HUDEP-2 (cell line): ENCODE measurements around the gene DHDH.

Experiments
- DNase-seq, 76 experiments: peaks; one replicate each; lab custom pipeline; 2025; ENCODE audit not compliant: unreplicated experiment in 76 of 76; lab: John Stamatoyannopoulos, UW

DHDH gene

DNA sequence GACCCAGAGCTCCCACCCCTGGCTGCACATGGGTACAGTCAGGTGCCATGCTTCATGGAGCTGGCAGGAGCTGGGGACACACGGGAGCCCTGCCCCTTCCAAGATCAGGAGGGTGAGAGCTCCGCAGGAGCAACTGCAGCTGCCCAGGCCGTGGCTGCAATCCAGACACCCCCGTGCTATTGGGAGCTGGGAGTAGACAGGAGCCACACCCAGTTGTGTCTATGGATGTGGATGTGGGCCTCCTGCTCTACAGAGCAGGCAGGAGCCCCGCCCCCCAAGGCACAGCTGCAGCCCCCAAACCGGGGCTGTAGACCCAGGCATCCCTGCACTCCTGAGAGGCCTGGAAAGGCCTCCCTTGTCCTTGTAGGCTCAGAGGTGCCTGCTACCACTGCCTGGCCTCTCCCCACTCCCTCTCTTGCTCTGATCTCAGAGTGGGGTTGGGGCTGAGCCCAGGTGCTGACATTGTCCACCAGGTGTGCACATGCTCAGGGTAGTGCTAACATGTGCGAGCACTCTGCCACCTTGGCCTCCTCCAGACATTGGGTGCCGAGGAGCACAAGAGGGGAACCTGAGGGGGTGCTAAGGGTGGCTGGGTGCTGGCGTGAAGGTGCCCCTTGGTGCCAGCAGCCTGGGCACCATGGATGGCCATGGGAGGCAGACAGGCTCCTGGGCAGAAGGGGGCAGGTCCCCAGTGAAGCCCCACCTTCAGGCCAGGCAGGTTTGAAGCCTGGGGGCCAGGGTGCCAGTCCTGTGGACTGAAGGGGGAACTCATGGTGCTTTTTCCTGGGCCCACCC, 13.2 kb downstream of the DHDH start:
- no peak for DNase-seq

DNA sequence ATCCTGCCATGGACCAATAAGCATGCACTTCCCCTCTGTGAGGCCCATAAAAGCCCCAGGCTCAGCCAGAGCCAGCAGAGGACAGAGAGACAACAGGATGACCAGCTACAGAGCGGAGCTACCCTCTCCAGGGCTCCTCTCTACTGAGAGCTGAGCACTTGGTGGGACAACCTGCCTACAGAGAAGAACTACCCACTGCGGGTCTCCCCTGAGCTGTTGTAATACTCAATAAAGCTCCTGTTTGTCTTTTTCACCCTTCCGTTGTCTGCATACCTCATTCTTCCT, 13.7 kb downstream of the DHDH start:
- no peak for DNase-seq

DNA sequence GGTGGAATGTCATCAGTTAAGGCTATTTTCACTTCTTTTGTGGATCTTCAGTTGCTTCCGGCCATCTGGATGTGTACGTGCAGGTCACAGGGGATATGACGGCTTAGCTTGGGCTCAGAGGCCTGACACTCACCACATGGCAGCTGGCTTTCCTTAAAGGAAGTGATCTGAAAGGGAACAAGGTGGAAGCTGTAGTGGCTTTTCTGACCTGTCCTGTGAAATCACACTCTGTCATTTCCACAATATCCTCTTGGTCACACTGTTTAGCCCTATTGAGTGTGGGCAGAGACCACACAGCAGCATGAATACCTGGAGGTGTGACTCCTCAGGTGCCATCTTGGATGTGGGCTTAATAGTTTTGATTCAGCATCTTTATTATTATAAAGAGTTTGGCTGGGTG, 16.7 kb downstream of the DHDH start:
- DNase-seq: no peak

DNA sequence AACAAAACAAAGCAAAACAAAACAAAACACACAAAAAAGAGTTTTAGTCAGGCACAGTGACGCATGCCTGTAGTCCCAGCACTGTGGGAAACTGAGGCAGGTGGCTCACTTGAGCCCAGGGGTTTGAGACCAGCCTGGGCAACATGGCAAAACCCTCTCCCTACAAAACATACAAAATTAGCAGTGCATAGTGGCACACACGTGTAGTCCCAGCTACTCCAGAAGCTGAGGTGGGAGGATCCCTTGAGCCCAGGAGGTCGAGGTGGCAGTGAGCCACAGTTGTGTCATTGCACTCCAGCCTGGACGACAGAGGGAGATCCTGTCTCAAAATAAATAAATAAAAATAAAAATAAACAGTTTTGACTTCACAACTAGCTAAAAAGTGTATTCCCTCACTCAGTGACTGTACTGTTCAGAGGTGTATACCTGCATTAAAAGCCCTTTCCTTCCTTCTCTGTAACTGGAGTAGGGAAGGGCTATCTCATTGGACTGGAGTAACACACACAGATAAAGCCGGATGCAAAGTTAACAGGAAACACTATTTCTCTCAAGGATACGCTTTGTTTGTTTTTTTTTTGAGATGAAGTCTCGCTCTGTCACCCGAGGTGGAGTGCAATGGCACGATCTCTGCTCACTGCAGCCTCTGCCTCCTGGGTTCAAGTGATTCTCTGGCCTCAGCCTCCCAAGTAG, 17.5 kb downstream of the DHDH start:
- DNase-seq: peak in 2 of 76 experiments; percentile 8 to 45

GRCh38 chr19:48953141-48953540, 19.6 kb downstream of the DHDH start:
- no peak for DNase-seq

GRCh38 chr19:48953990-48954594, 20.6 kb downstream of the DHDH start:
- DNase-seq: peak in 13 of 76 experiments; percentile 3 to 85 (median 72)

- DNase-seq: peak in 75 of 76 experiments; percentile 86 to 100 (median 99)
These were observed 21.3 kb downstream of the DHDH start, which contains the start of gene BAX for GRCh38 chr19:48954595-48955307. Gene BAX, plus strand, starts transcription at chr19:48954875. Its CDS starts 54 bp downstream, at chr19:48954929.

DNA sequence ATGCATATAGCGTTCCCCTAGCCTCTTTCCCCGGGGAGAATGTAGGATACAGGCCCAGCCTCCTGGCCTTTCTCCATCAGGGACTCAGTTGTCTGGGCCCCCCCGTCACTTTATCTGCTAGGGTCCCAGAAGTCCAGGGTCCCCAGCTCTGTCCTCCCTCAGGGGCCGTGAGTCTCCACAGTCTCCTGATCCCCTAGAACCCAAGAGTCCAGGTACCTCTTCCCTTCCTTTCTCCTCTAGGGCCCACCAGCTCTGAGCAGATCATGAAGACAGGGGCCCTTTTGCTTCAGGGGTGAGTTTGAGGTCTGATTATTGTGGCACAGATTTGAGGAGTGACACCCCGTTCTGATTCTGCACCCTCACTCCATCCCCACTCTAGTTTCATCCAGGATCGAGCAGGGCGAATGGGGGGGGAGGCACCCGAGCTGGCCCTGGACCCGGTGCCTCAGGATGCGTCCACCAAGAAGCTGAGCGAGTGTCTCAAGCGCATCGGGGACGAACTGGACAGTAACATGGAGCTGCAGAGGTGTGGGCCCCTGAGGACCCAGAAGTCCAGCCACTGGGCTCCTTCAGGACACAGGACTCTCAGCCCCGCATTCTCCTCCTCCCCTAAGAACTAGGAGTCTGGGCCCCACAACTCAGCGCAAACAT, 21.9 kb downstream of the DHDH start:
- no peak for DNase-seq

GRCh38 chr19:48958006-48958405, 24.5 kb downstream of the DHDH start:
- no peak for DNase-seq

- DNase-seq: peak in 4 of 76 experiments; percentile 12 to 24 (median 20)
These were observed 26.1 kb downstream of the DHDH start for GRCh38 chr19:48959341-48960239.

- no peak for DNase-seq
These were observed 27.7 kb downstream of the DHDH start for GRCh38 chr19:48961051-48961649.

- no peak for DNase-seq
These were observed 28.2 kb downstream of the DHDH start for GRCh38 chr19:48961673-48962028.

GRCh38 chr19:48962029-48962848, 28.7 kb downstream of the DHDH start:
- DNase-seq: peak in 68 of 76 experiments; percentile 32 to 88 (median 74)

DNA sequence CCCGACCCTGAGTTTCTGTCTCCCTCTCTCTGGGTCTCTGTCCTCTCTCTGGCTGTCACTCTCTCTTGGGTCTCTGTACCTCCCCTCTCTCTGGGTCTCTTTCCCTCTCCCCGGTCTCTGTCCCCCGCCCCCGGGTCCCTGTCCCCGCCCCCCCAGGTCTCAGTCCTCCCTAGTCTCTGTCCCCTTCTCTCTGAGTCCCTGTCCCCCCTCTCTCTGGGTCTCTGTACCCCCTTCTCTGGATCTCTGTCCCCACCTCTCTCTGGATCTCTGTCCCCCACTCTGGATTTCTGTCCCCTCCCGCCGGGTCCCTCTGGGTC, 29.3 kb downstream of the DHDH start:
- peak in 2 of 76 experiments; percentile 37 to 42 for DNase-seq

- peak in 69 of 76 experiments; percentile 43 to 96 (median 82) for DNase-seq
These were observed 30.1 kb downstream of the DHDH start for GRCh38 chr19:48963371-48964204.

DNA sequence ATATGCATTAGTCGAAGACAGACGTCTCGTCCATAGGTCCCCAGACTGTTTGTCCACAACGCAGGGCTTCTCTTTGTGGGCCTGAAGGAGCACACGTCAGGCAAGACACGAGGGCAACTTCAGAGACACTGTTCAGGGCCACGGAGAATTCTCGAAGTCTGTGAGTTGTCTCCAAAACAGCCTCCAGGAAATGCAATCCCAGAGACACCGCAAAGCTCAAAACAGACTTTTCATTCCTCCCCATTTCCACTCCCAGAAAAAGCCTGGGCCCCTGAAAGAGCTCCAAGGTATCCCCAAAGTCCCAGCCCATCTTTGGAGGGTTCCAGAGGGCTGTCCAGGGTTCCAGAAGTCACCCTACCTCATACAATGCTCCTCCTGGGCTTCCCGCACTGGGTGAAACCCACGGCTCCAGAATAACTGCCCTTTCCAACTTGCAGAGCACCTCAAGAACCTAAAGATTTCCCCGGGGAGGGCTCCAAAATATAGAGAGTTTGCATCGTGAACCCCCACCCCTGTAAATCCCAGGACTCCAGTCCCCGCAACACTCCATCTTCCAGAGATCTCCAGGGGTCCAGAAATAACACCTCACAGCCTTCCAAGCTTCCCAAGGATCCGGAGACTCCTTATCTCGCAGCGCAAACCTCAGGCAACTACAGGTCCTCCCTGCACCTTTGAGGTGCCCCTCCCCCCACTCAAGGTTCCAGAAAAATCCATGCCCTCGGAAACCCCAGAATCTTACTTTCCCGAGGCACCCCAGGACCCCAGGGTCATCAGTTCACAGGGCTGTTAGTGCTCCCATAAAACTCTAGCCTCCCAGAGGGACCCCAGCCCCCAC, 30.9 kb downstream of the DHDH start:
- peak in 11 of 76 experiments; percentile 25 to 71 (median 58) for DNase-seq
